Fibroblast of lung (primary cell): ENCODE data around the gene SDK1.

Experiments used
- CTCF ChIP-seq, 2 donors: IDR thresholded peaks in 1 of 2; conservative IDR thresholded peaks in 1 of 2; 1 replicate in 1 of 2; 2 replicates in 1 of 2; pipeline ENCODE4 v1.5.1; 2011 to 2012; ENCODE audit warnings: low read length in 2 of 2, control low read depth in 1 of 2, inconsistent platforms in 1 of 2, low read depth in 1 of 2, mild to moderate bottlenecking in 1 of 2
- EZH2 ChIP-seq: IDR thresholded peaks from 2 replicates; pipeline ENCODE4 v1.5.1; 2012; ENCODE audit warnings: low read length, control low read depth, mild to moderate bottlenecking; ENCODE audit errors: missing control alignments

GRCh38 chr7:3591944-3592343 lies 290.9 kb downstream of the SDK1 start:
- TF ChIP-seq CTCF (conservative IDR thresholded peaks at IDR 0.05 in 1 of 2, IDR thresholded peaks at IDR 0.05 in 1 of 2; ENCODE audit: low read depth in 1 of 2, low read length in 2 of 2) (no peak), EZH2 (no peak)
